ENCODE data around the gene SERTAD2. TPM values are rescaled to one million over a fixed set of nuclear protein-coding genes. Genes with fewer than 3 reads are reported as not detected.

SERTAD2 gene
- total and polyA plus RNA-seq, 8 donors: 2.2 to 9.4 (median 4.3) TPM

- ATAC-seq: no peak
- no peak overlapping the region for H3K27ac ChIP-seq
- no peaks in the 10 kb centered on the region for H3K4me1 ChIP-seq
- TF ChIP-seq CTCF (IDR thresholded peaks at IDR 0.05): no peak
- no peaks in the 10 kb centered on the region for H3K9me3 ChIP-seq
- H3K36me3 ChIP-seq: no peaks in the 10 kb centered on the region
- no peaks in the 10 kb centered on the region for H3K27me3 ChIP-seq
- no peak for DNase-seq
- 64 to 77% methylated on average over 2 of the region's 2 CpGs for WGBS, 2 donors
- no peak overlapping the region for H3K4me3 ChIP-seq
- intact Hi-C loops (cut with DNase I): no loop called here
- FAIRE-seq: no peak
Measured at GRCh38 chr2:64698177-64698643, 44.5 kb upstream of the SERTAD2 start.

GRCh38 chr2:64697297-64698176, 43.8 kb upstream of the SERTAD2 start:
- no peaks in the 10 kb centered on the region for H3K27me3 ChIP-seq
- H3K4me1 ChIP-seq: no peaks in the 10 kb centered on the region
- no peak overlapping the region for H3K27ac ChIP-seq
- DNase-seq (no peak), FAIRE-seq (no peak), ATAC-seq (no peak)
- no peaks in the 10 kb centered on the region for H3K9me3 ChIP-seq
- no peak for TF ChIP-seq CTCF (IDR thresholded peaks at IDR 0.05)
- no peak overlapping the region for H3K4me3 ChIP-seq
- no peaks in the 10 kb centered on the region for H3K36me3 ChIP-seq
- intact Hi-C loops (cut with DNase I): no loop called here
- WGBS, 2 donors: 92 to 94% methylated on average over 6 of the region's 6 CpGs

DNA sequence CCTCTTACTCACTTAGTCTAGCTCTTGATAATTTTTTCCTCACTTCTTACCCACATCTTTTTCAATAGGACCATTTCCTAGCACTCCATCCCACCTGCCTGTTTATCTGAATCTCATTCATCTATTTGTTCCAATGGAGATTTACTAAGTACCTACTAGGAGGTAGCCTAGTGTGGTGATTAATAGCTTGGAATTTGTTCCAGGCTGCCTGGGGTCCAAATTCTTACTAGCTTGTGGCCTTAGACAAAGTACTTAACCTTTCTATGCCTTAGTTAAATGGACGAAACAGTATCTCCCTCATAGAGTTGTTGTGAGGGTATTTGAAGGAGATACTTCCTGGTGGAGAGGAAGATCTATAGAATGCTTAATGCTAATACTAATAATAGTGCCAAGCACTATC, 42.9 kb upstream of the SERTAD2 start:
- no peak for TF ChIP-seq CTCF (IDR thresholded peaks at IDR 0.05)
- H3K9me3 ChIP-seq: no peaks in the 10 kb centered on the region
- H3K36me3 ChIP-seq: no peaks in the 10 kb centered on the region
- H3K27ac ChIP-seq: no peak overlapping the region
- WGBS, 2 donors: 92 to 95% methylated on average over 1 of the region's 1 CpG
- H3K4me3 ChIP-seq: no peak overlapping the region
- DNase-seq: no peak
- no peaks in the 10 kb centered on the region for H3K4me1 ChIP-seq
- ATAC-seq: no peak
- intact Hi-C loops (cut with DNase I): no loop called here
- no peak for FAIRE-seq
- no peaks in the 10 kb centered on the region for H3K27me3 ChIP-seq

DNA sequence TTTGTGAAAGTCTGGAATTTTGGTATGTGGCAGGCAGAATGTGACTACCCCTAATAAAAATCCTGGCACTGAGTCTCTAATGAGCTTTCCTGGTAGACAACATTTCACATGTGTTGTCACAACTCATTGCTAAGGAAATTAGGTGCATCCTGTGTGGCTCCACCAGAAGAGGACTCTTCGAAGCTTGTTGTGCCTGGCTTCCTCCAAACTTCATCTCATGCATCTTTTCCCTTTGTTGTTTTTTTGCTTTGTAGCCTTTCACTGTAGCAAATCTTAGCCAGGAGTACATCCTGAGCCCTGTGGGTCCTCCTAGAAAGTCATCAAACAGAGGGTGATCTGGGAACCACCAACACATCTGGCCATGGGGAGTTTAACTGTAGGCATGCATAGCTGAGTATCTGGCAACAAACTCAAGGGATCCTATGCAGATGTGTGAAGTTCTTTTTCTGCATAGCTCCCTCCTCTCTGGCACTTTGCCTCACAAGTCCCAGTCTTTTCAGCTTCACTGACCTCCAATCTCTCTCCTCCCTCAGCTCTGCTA, 42.1 kb upstream of the SERTAD2 start:
- intact Hi-C loops (cut with DNase I): no loop called here

More for the DNA sequence above, 42.1 kb upstream of the SERTAD2 start:
- Histone ChIP-seq H3K4me3 (no peak overlapping the region), H3K27ac (no peak overlapping the region), H3K36me3 (no peaks in the 10 kb centered on the region), H3K9me3 (no peaks in the 10 kb centered on the region), H3K27me3 (no peaks in the 10 kb centered on the region), H3K4me1 (no peaks in the 10 kb centered on the region)
- WGBS, 2 donors: 88 to 96% methylated on average over 1 of the region's 1 CpG
- no peak for FAIRE-seq
- DNase-seq: no peak
- no peak for TF ChIP-seq CTCF (IDR thresholded peaks at IDR 0.05)
- ATAC-seq: no peak
